Right atrium auricular region (tissue), 2 donors: Measurements from ENCODE around the gene WDR19. TPM values are rescaled to one million over a fixed set of nuclear protein-coding genes. Genes with fewer than 3 reads are reported as not detected.
"Not testable (repeated sequence)": the region's sequence is repeated elsewhere in the genome, so short reads cannot be mapped to it uniquely, and the experiment has no call there.

Experiments
- DNase-seq: peaks from one replicate; pipeline ENCODE4 v3.0.0-alpha.2; 2019; ENCODE audit warnings: low spot score
- H3K27ac ChIP-seq, 2 donors: fragments of 200-600 bp; sonication (generic); 1 replicate in 1 of 2; 2 replicates in 1 of 2; pipeline ENCODE4 v1.5.1; 2016 to 2019
- H3K27me3 ChIP-seq, 2 donors: fragments of 200-600 bp; sonication (generic); one replicate each; pipeline versions ENCODE4 v1.5.1 to v1.6.0; 2017 to 2019
- H3K36me3 ChIP-seq: fragments of 200-600 bp; sonication (generic); one replicate; pipeline ENCODE4 v1.5.1; 2016
- H3K4me1 ChIP-seq, 2 donors: fragments of 200-600 bp; sonication (generic); one replicate each; pipeline versions ENCODE4 v1.5.1 to v1.6.0; 2017 to 2019
- H3K4me3 ChIP-seq, 2 donors: fragments of 200-600 bp; sonication (generic); 1 replicate in 1 of 2; 2 replicates in 1 of 2; pipeline ENCODE4 v1.5.1; 2017 to 2019; ENCODE audit warnings: mild to moderate bottlenecking in 1 of 2, moderate library complexity in 1 of 2
- H3K9me3 ChIP-seq, 2 donors: fragments of 200-600 bp; sonication (generic); one replicate each; pipeline ENCODE4 v1.5.1; 2019
- total RNA-seq, 2 donors: library from RNA; depleted of rRNA; stranded (reverse); fragments of >200 nt; gene quantifications; one replicate each; pipeline ENCODE4 v1.1.0, GENCODE V29; 2016
- TF ChIP-seq, protein P1 (sequence below), 2 donors: fragments of 200-600 bp; sonication (generic); IDR thresholded peaks; one replicate each; pipeline ENCODE4 v1.5.1; 2019; ENCODE audit warnings: antibody characterized with exemption in 2 of 2

The WDR19 gene
- total RNA-seq, 2 donors from 2014 or later = 6.4 to 9.2 TPM

DNA sequence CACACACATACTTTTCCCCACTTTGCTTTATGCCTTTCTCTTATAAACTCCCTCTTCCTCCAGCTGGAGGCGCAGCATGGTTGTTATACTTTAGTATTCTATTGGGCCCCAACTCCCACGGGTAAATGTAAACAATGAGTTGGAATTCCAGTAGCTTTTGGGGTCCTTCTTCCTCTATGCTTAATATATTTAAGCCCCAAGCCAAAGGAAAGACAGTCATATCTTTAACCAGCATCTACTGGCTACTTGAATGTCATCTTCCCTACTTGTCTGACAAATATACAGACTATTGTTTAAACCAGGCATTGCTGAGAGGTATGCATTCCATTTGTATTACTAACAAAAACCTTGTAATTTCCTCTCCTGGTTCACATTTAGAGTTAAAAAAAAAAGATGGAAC lies 72.9 kb downstream of the WDR19 start:
- no peaks in the 10 kb centered on the region for H3K9me3 ChIP-seq
- TF ChIP-seq, protein P1, sequence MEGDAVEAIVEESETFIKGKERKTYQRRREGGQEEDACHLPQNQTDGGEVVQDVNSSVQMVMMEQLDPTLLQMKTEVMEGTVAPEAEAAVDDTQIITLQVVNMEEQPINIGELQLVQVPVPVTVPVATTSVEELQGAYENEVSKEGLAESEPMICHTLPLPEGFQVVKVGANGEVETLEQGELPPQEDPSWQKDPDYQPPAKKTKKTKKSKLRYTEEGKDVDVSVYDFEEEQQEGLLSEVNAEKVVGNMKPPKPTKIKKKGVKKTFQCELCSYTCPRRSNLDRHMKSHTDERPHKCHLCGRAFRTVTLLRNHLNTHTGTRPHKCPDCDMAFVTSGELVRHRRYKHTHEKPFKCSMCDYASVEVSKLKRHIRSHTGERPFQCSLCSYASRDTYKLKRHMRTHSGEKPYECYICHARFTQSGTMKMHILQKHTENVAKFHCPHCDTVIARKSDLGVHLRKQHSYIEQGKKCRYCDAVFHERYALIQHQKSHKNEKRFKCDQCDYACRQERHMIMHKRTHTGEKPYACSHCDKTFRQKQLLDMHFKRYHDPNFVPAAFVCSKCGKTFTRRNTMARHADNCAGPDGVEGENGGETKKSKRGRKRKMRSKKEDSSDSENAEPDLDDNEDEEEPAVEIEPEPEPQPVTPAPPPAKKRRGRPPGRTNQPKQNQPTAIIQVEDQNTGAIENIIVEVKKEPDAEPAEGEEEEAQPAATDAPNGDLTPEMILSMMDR (IDR thresholded peaks at IDR 0.05) = no peak
- peaks cover 6% of the 10 kb centered on the region for H3K36me3 ChIP-seq
- no peaks in the 10 kb centered on the region for H3K27me3 ChIP-seq
- H3K4me1 ChIP-seq = no peaks in the 10 kb centered on the region
- no peak for DNase-seq
- H3K27ac ChIP-seq = no peak overlapping the region
- no peak overlapping the region for H3K4me3 ChIP-seq

DNA sequence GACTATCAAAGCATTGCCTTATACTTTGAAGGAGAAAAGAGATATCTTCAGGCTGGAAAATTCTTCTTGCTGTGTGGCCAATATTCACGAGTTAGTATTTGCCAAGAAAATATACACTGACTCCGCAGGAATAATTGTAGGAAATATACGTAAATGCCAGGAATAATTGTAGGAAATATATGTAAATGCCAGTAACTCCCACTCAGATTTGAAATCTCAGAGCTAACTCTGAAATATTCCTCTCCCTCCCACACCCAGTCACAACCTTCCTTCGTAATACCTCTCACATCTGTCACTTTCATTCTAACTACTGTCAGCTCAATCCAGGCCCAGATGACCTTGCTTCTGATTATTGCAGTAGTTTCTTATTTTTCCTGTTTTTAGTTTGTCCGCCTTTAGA lies 73.5 kb downstream of the WDR19 start:
- Histone ChIP-seq H3K9me3 (no peaks in the 10 kb centered on the region), H3K27me3 (no peaks in the 10 kb centered on the region), H3K4me1 (no peaks in the 10 kb centered on the region), H3K4me3 (no peak overlapping the region), H3K36me3 (peaks cover 6% of the 10 kb centered on the region), H3K27ac (no peak overlapping the region)
- no peak for DNase-seq
- TF ChIP-seq, protein P1 (IDR thresholded peaks at IDR 0.05) = no peak

DNA sequence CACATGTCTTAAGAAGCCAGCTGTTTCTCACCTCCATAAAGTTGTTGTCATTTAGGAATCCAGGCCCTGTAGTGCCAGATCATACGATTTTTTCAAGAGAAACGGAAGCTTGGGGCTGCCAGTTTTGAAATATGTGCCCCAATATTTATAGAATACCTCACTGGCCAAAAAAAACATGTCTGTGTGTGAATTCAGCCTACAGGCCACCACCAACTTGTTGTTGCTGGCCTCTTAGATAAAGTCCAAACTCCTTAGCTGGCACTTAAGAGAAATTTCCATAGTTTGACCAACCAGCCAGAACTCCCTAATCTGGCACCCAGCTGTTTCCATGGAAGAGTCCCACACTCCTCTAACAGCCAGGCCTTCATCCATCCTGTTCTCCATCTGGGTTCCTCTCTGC lies 74.1 kb downstream of the WDR19 start:
- Histone ChIP-seq H3K27me3 (no peaks in the 10 kb centered on the region), H3K4me3 (no peak overlapping the region), H3K27ac (no peak overlapping the region), H3K36me3 (peaks cover 6% of the 10 kb centered on the region), H3K4me1 (no peaks in the 10 kb centered on the region), H3K9me3 (no peaks in the 10 kb centered on the region)
- no peak for DNase-seq
- TF ChIP-seq, protein P1 (IDR thresholded peaks at IDR 0.05) = no peak

DNA sequence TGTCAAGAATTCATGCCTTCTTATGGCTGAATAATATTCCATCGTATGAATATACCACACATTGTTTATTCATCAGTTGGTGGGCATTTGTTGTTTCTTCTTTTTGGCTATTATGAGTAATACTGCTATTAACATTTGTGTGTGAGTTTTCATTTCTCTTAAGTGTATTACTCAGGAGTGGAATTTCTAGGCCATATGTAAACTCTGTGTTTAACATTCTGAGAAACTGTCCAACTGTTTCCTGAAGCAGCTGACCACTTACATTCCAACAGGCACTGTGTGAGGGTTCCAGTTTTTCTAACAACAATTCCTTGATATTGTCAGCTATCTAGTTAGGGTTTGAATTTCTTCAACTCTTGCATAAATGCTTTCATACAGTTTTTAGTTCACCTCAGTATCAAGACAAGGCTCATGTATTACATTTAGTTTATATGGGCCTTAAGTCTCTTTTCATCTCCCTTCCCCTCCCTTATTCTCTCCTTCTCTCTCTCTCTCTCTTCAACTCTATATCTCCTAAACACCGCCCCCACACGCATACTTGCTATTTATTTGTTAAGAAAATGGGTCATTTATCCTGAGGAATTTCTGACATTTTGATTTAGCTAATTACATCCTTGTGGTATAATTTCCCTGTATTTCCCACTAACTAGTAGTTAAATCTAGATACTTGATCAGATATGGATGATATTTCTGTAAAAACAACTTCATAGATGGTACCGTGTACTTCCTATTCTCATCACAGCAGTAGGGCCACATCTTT lies 77.4 kb downstream of the WDR19 start:
- TF ChIP-seq, protein P1 (IDR thresholded peaks at IDR 0.05) = no peak
- Histone ChIP-seq H3K9me3 (no peaks in the 10 kb centered on the region), H3K36me3 (peaks cover 6% of the 10 kb centered on the region), H3K4me3 (no peak overlapping the region), H3K27ac (no peak overlapping the region), H3K4me1 (no peaks in the 10 kb centered on the region), H3K27me3 (no peaks in the 10 kb centered on the region)
- no peak for DNase-seq

DNA sequence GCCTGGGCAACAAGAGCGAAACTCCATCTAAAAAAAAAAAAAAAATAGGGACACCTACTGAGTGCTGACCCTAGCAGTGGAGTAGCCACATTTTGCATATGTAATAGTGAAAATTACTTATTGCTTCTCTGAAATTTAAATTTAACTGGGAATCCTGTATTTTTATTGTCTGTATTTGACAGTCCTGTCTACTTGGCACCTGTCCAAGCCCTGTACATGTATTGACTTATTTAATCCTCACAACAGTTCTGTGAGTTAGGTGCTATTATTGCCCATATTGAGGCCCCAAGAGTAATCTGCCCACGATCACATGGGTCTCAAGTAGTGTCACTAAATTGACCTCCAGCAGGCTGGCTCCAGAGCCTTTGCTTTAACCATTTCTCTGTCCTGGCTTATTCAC lies 81.6 kb downstream of the WDR19 start:
- Histone ChIP-seq H3K27me3 (no peaks in the 10 kb centered on the region), H3K27ac (no peak overlapping the region), H3K9me3 (no peaks in the 10 kb centered on the region), H3K36me3 (no peaks in the 10 kb centered on the region), H3K4me1 (no peaks in the 10 kb centered on the region), H3K4me3 (no peak overlapping the region)
- TF ChIP-seq, protein P1 (IDR thresholded peaks at IDR 0.05) = no peak
- no peak for DNase-seq

DNA sequence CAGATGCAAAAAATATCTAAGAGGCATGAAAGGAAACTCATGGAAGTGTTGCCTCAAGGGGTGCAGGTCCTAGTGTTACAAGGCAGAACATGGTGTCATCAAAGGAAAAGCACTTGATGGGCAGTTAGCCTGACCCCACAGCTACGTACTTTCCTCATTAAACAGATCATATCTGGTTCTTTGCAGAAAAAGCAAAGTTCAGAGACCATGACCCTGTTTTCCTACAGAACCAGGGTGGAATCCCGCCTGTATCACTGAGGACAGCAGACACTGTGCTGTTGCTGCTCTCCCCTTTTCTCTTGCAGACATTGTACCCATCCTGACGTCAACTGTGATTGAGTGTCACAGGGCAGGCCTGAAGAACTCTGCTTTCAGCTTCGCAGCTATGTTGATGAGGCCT lies 92.2 kb downstream of the WDR19 start:
- H3K36me3 ChIP-seq = peaks cover 10% of the 10 kb centered on the region
- H3K27ac ChIP-seq = no peak overlapping the region
- no peaks in the 10 kb centered on the region for H3K4me1 ChIP-seq
- H3K4me3 ChIP-seq = no peak overlapping the region
- H3K9me3 ChIP-seq = no peaks in the 10 kb centered on the region
- TF ChIP-seq, protein P1 (IDR thresholded peaks at IDR 0.05) = no peak
- no peak for DNase-seq
- no peaks in the 10 kb centered on the region for H3K27me3 ChIP-seq

DNA sequence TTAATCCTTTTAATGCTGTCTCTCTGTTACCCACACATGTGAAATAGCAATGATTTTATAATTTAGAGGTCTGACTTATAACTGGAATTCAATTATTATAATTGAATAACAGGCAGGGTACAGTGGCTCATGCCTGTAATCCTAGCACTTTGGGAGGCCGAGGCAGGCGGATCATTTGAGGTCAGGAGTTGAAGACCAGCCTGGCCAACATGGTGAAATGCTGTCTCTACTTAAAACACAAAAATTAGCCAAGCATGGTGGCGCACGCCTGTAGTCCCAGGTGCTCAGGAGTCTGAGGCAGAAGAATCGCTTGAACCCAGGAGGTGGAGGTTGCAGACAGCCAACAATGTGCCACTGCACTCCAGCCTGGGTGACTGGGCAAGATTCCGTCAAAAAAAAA lies 95.3 kb downstream of the WDR19 start:
- H3K27me3 ChIP-seq, H3K36me3 ChIP-seq, H3K4me3 ChIP-seq, H3K4me1 ChIP-seq, DNase-seq, H3K9me3 ChIP-seq, H3K27ac ChIP-seq: not testable (repeated sequence)
